HCT116 (cell line): ENCODE results near the gene FOXF1. TPM values are rescaled to one million over a fixed set of nuclear protein-coding genes. Genes with fewer than 3 reads are reported as not detected.

Experiments used
- ATAC-seq: fragments of 200-7000 bp; cut with Tn5 transposase; 2 replicates; pipeline ENCODE4 v1.9.1; 2020; ENCODE audit warnings: mild to moderate bottlenecking, moderate library complexity
- BruUV-seq: library from RNA; stranded (reverse); fragments of 400-500 nt; replicated peaks from 2 replicates; lab custom pipeline; 2021; lab: Mats Ljungman, UMichigan
- CTCF ChIA-PET: fragments of 300-600 bp; sonication (Branson Sonifier 250); formaldehyde crosslinking; loops from one replicate; lab custom pipeline; 2021; ENCODE audit warnings: antibody characterized with exemption; lab: Charles Lee
- POLR2A ChIA-PET: fragments of 300-600, 350-600 bp; sonication (Branson Sonifier 250); formaldehyde crosslinking; loops from one replicate; lab custom pipeline; 2021; ENCODE audit warnings: antibody characterized with exemption; lab: Charles Lee
- RAD21 ChIA-PET, 2 experiments: fragments of 300-600 bp; sonication (Branson Sonifier 250); formaldehyde crosslinking; loops; one replicate each; lab custom pipeline; 2023; ENCODE audit warnings: low total read pairs in 2 of 2; ENCODE audit not compliant: uncharacterized antibody in 2 of 2, unreplicated experiment in 2 of 2, low non-redundant PET in 1 of 2; lab: Charles Lee
- DNase-seq: peaks from one replicate; pipeline ENCODE4 v3.0.0-alpha.2; 2010; ENCODE audit warnings: low read depth, low spot score
- H2AFZ ChIP-seq: fragments of 200-600 bp; shearing (Covaris generic), sonication (generic); 2 replicates; pipeline ENCODE4 v1.6.1; 2017; ENCODE audit warnings: low read depth, mixed run types, mixed read lengths, antibody characterized with exemption, low read length; ENCODE audit not compliant: poor library complexity, severe bottlenecking
- H3K27ac ChIP-seq: 2 replicates; pipeline ENCODE4 v1.5.1; 2012; ENCODE audit warnings: low read depth, low read length
- H3K27me3 ChIP-seq: fragments of 200-600 bp; sonication (generic); 2 replicates; pipeline ENCODE4 v1.6.1; 2016; ENCODE audit warnings: mixed run types, low read length, mixed read lengths; ENCODE audit not compliant: insufficient read depth
- H3K36me3 ChIP-seq, 2 experiments: fragments of 200-500 bp in 1 of 2; fragments of 200-600 bp in 1 of 2; sonication (Bioruptor generic) in 1 of 2; sonication (generic) in 1 of 2; 2 replicates each; pipeline versions ENCODE4 v1.5.1 to v1.6.1; 2014 to 2016; ENCODE audit warnings: low read length in 2 of 2, inconsistent platforms in 1 of 2, mixed read lengths in 1 of 2, mixed run types in 1 of 2; ENCODE audit not compliant: insufficient read depth in 2 of 2, control insufficient read depth in 1 of 2
- H3K4me1 ChIP-seq, 2 experiments: fragments of 200-600 bp in 1 of 2; sonication (generic) in 1 of 2; 2 replicates each; pipeline versions ENCODE4 v1.5.1 to v1.6.1; 2012 to 2017; ENCODE audit warnings: low read length in 2 of 2, inconsistent platforms in 1 of 2, mild to moderate bottlenecking in 1 of 2, mixed read lengths in 1 of 2, mixed run types in 1 of 2, moderate library complexity in 1 of 2; ENCODE audit not compliant: insufficient read depth in 2 of 2, control insufficient read depth in 1 of 2
- H3K4me2 ChIP-seq: fragments of 200-600 bp; sonication (generic); 2 replicates; pipeline ENCODE4 v1.6.1; 2017; ENCODE audit warnings: mixed run types, low read length, mixed read lengths
- H3K4me3 ChIP-seq, 2 experiments: fragments of 200-600 bp in 1 of 2; sonication (generic) in 1 of 2; replicated peaks in 1 of 2; 2 replicates each; pipeline ENCODE4 v1.5.1; 2011 to 2016; ENCODE audit warnings: low read length in 2 of 2, control low read depth in 1 of 2, low read depth in 1 of 2, mild to moderate bottlenecking in 1 of 2, mixed read lengths in 1 of 2, mixed run types in 1 of 2
- H3K79me2 ChIP-seq: fragments of 200-600 bp; sonication (generic); 2 replicates; pipeline ENCODE4 v1.6.1; 2017; ENCODE audit warnings: mild to moderate bottlenecking, mixed run types, low read length, moderate library complexity, mixed read lengths; ENCODE audit not compliant: insufficient read depth
- H3K9ac ChIP-seq: fragments of 200-600 bp; sonication (generic); 2 replicates; pipeline ENCODE4 v1.6.1; 2016; ENCODE audit warnings: low read length, mixed read lengths
- H3K9me2 ChIP-seq: fragments of 200-600 bp; sonication (generic), shearing (Covaris generic); 2 replicates; pipeline ENCODE4 v1.6.1; 2017; ENCODE audit warnings: mixed run types, mild to moderate bottlenecking, moderate library complexity; ENCODE audit not compliant: insufficient read depth
- H3K9me3 ChIP-seq, 2 experiments: fragments of 200-500 bp in 1 of 2; fragments of 200-600 bp in 1 of 2; sonication (Bioruptor generic) in 1 of 2; sonication (generic) in 1 of 2; 2 replicates each; pipeline ENCODE4 v1.6.1; 2014 to 2017; ENCODE audit warnings: low read length in 2 of 2, mixed read lengths in 2 of 2, inconsistent platforms in 1 of 2, low read depth in 1 of 2, mild to moderate bottlenecking in 1 of 2, mixed run types in 1 of 2, moderate library complexity in 1 of 2; ENCODE audit not compliant: control insufficient read depth in 1 of 2, insufficient read depth in 1 of 2
- H4K20me1 ChIP-seq: fragments of 200-600 bp; sonication (generic), shearing (Covaris generic); 2 replicates; pipeline ENCODE4 v1.6.1; 2017; ENCODE audit warnings: mixed run types, mild to moderate bottlenecking, moderate library complexity; ENCODE audit not compliant: insufficient read depth
- RAD21 ChIP-seq: IDR thresholded peaks from 2 replicates; pipeline ENCODE4 v1.6.1; 2012; ENCODE audit warnings: low read depth, mild to moderate bottlenecking
- SIN3A ChIP-seq: IDR thresholded peaks from 2 replicates; pipeline ENCODE4 v1.6.1; 2012; ENCODE audit warnings: low read depth
- TCF7L2 ChIP-seq: IDR thresholded peaks from 2 replicates; pipeline ENCODE4 v1.7.0; 2011; ENCODE audit warnings: borderline replicate concordance, inconsistent platforms; ENCODE audit not compliant: insufficient read depth, insufficient read length; ENCODE audit errors: extremely low read depth
- ZBTB33 ChIP-seq: IDR thresholded peaks from 2 replicates; pipeline ENCODE4 v1.6.1; 2011; ENCODE audit warnings: mild to moderate bottlenecking, low read length, moderate library complexity; ENCODE audit not compliant: insufficient replicate concordance; ENCODE audit errors: extremely low read depth
- intact Hi-C: fragments of 100-400 bp; cut with micrococcal nuclease; formaldehyde crosslinking; loops from 2 replicates; pipeline ENCODE4 v1.10.0; 2022
- total RNA-seq: library from RNA; stranded (reverse); gene quantifications from one replicate; pipeline ENCODE4 v1.2.1, GENCODE V29; 2021; ENCODE audit not compliant: unreplicated experiment
- TF ChIP-seq, protein P1 (sequence below): IDR thresholded peaks from 2 replicates; pipeline ENCODE4 v1.6.1; 2012

FOXF1 gene
- total RNA-seq, 1 experiment from 2014 or later: 2.4 TPM

DNA sequence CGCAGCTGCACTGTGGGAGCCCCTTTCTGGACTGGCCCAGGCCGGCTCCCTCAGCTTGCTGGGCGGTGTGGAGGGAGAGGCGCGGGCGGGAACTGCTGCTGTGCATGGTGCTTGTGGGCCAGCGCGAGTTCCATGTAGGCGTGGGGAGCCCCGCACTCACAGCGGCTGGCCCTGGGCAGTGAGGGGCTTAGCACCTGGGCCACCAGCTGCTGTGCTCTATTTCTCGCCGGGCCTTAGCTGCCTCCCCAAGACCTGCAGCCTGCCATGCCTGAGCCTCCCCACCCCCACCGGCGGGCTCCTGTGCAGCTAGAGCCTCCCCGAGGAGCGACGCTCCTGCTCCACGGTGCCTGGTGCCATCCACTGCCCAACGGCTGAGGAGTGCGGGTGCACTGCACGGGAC is 43.0 kb downstream of the FOXF1 start:
- peaks cover 4 to 15% of the 10 kb centered on the region in 2 experiments; a peak in 3 of 4 replicates for H3K4me1 ChIP-seq
- H3K27ac ChIP-seq: no peak overlapping the region; the same call in 1 of the 2 replicates
- peak overlapping the region; percentile 97; the same call in 1 of the 2 replicates for H3K4me2 ChIP-seq
- no peak overlapping the region for H3K9ac ChIP-seq
- H2AFZ ChIP-seq: no peak overlapping the region
- H4K20me1 ChIP-seq: no peaks in the 10 kb centered on the region; the same call in 1 of the 2 replicates
- CTCF ChIA-PET: interaction anchor here (0.9 to 1.7 kb wide), 3 partner anchors 524 to 1082 kb away, joined by 3 to 4 read pairs (median 3); no protein-coding TSS in a partner anchor
- H3K9me2 ChIP-seq: no peaks in the 10 kb centered on the region
- TF ChIP-seq, protein P1, sequence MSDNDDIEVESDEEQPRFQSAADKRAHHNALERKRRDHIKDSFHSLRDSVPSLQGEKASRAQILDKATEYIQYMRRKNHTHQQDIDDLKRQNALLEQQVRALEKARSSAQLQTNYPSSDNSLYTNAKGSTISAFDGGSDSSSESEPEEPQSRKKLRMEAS: no peak
- no peak for TF ChIP-seq TCF7L2
- POLR2A ChIA-PET: interaction anchor here (0.9 kb wide), 1 partner anchor 17 kb away, joined by 3 read pairs; no protein-coding TSS in a partner anchor
- no peaks in the 10 kb centered on the region for H3K9me3 ChIP-seq
- peaks cover 3% of the 10 kb centered on the region; the same call in 1 of the 2 replicates for H3K27me3 ChIP-seq
- peaks cover 19% of the 10 kb centered on the region for H3K79me2 ChIP-seq
- DNase-seq: no peak
- peaks cover 7 to 28% of the 10 kb centered on the region in 2 experiments; a peak in 2 of 4 replicates for H3K36me3 ChIP-seq
- no peak overlapping the region for H3K4me3 ChIP-seq
- BruUV-seq: no TSS peak
- no peak for ATAC-seq
- RAD21 ChIA-PET: no interaction called here
- intact Hi-C loops: no loop called here

- H3K9me3 ChIP-seq: no peaks in the 10 kb centered on the region
- H2AFZ ChIP-seq: no peak overlapping the region
- peaks cover 19% of the 10 kb centered on the region for H3K79me2 ChIP-seq
- TSS peak; percentile 56 for BruUV-seq
- no peak for TF ChIP-seq ZBTB33
- TF ChIP-seq RAD21: no peak
- TF ChIP-seq SIN3A: peak; percentile 3; the same call in 1 of the 2 replicates
- peaks cover 4% of the 10 kb centered on the region; the same call in 1 of the 2 replicates for H3K27me3 ChIP-seq
- DNase-seq (no peak), ATAC-seq (peak; percentile 4)
- H3K4me1 ChIP-seq: peaks cover 4 to 15% of the 10 kb centered on the region in 2 experiments; a peak in 3 of 4 replicates
- ChIA-PET RAD21 (no interaction called here), POLR2A (no interaction called here), CTCF (interaction anchor here (1.0 to 1.7 kb wide), 2 partner anchors 523 to 1081 kb away, joined by 3 to 4 read pairs; no protein-coding TSS in a partner anchor)
- no peaks in the 10 kb centered on the region for H3K9me2 ChIP-seq
- intact Hi-C loops: no loop called here
- peak overlapping the region; percentile 65 for H3K27ac ChIP-seq
- H3K4me3 ChIP-seq: peak overlapping the region; percentile 92 to 93
- H4K20me1 ChIP-seq: no peaks in the 10 kb centered on the region; the same call in 1 of the 2 replicates
- peaks cover 7 to 23% of the 10 kb centered on the region in 2 experiments; a peak in 2 of 4 replicates for H3K36me3 ChIP-seq
- peak overlapping the region; percentile 97 for H3K4me2 ChIP-seq
- peak overlapping the region; percentile 94 for H3K9ac ChIP-seq
These were observed 44.2 kb downstream of the FOXF1 start for GRCh38 chr16:86554599-86554916.
